GM12892 (cell line): ENCODE results near the gene CNTFR.

Experiments
- DNase-seq: peaks from one replicate; pipeline ENCODE4 v3.0.0; 2011; ENCODE audit not compliant: insufficient read length
- FAIRE-seq: peaks from 2 replicates; lab custom pipeline; 2011; peaks lifted over from hg19 to GRCh38; lab: Jason Lieb, UNC
- POLR2A ChIP-seq: IDR thresholded peaks from 2 replicates; pipeline ENCODE4 v1.6.1; 2011; ENCODE audit warnings: low read depth, low read length, control low read depth
- POLR2AphosphoS5 ChIP-seq: IDR thresholded peaks from 2 replicates; pipeline ENCODE4 v1.6.1; 2011; ENCODE audit warnings: low read depth, low read length, control low read depth
- TAF1 ChIP-seq: IDR thresholded peaks from 2 replicates; pipeline ENCODE4 v1.6.1; 2011; ENCODE audit warnings: low read depth, mild to moderate bottlenecking, control low read depth, low read length, borderline replicate concordance

The CNTFR gene

DNA sequence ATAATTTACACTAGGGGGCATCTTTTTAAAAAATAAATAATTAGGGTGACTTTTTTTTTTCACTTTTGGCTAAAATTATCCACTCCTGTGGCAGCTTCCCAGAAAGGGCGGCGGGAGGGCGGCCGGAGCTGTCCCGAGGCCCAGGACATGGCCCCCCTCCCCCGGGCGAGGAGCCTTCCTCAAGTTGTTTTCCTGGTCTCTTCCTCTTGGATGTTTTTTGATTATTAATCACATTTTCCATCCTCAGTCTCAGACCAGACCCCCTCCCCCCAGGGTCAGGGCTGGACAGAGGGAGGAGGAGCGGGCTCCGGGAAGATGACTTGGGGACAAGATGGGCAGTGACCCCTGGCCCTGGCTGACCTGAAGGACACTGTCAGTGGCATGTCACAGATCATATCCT lies 4.7 kb upstream of the CNTFR start:
- DNase-seq = no peak
- TF ChIP-seq POLR2A = no peak
- TF ChIP-seq TAF1 = no peak
- no peak for TF ChIP-seq POLR2AphosphoS5
- FAIRE-seq = no peak

DNA sequence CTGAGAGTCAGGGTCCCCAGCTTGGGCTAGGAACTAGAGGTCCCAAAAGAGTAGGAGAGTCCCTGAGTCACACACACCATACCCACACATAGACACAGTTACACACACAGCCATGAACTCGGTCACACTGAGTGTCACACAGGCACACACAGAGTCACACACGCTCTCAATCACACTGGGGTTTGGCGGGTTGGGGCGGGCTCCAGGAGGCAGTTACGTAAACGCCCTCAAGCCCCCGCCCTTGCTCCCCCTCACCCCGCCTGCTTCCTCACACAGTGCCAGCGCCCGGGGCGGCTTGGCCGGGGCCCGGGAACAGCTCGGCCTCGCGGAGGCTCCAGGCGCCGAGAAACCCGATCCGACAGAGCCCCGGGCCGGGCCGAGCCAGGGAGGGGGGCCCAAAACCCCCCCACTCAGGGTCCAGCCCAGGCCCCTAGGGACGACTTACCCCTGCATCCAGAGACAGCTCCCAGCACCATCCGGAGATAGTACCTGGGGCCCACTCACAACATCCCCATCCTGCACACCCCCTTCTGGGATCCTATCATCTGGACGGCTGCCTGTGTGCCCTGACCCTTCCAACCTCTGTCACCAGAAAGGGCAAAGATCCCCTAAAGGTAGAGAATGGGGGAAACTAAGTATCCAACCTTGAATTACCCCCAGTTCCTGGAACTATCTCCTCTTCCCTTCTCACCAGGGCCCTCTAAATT lies 3.5 kb upstream of the CNTFR start:
- FAIRE-seq (no peak), DNase-seq (no peak)
- no peak for TF ChIP-seq POLR2A
- no peak for TF ChIP-seq TAF1
- TF ChIP-seq POLR2AphosphoS5 = no peak

DNA sequence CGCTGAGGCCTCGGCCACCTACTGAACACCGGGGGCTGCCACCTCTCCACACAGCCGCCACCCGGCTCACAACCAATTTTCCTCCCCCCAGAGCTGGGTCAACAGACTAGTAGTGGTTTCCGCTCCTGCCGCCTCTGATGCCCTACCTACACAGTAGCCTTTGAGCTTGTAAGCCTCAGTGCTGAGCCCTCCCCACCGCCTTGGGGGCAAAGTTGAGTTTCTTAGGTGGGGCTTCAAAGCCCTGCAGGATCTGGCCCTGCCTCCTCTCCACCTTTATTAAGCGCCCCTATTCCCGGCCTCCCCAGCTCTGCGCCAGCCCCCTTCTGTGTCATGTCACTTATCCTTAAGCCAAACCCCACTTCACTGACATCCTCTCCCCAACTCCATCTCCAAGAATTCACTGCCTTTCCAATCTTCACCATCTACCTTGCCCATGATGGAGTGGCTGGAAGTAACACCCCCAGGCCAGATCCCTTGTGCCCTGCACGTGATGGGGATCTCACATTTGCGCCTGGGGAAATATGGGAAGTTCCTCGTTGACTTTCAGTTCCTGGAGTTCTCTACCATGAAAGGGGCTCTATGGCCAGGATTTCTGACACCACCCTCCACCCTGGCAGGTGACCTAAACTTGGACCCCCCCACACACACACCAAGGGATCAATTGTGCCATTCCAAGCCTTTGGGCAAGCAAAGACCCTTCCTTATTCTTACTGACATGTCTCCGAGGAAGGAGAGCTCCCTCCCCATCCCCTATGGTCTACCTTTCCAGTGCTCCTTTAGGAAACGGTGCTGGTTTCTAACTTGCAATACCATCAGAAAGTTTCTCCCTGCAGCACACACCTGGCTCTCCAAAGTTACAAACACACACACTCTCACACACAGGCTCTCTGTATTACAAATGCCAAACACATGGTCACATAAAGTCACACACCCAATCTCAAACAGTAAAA lies 2.7 kb upstream of the CNTFR start:
- FAIRE-seq = no peak
- DNase-seq = no peak
- TF ChIP-seq POLR2A = no peak
- no peak for TF ChIP-seq POLR2AphosphoS5
- TF ChIP-seq TAF1 = no peak

DNA sequence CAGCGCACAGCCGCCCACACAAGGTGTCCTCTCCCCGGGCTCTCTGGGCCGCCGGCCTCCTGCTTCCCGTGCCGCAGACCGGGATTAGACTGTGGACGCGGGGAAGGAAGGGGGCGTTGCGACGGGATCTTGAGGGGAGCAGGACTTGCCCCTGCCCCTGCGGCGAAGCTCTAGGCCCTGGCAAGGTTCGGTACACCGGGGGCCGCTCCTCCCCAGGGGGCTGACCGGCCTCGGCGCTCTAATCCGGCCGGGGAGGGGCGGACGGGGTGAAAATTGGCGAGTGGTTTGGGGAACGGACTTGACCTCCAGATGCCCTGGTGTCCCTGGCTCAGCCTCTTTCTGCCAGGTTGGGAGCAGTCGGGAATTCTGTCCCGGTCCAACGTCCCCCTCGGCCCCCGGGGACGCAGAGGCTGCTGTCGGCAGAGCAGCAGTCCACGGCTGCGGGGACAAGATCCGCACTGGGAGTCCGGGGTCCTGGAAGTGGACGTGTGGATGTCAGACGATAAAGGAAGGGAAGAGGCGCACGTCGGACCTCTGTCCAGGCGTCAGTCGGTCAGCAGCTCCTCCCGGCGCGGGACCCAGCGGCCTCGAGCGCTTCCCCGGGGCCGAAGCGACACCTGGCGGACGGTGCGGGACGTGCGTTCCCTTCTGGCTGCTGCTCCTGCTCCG lies 1.9 kb upstream of the CNTFR start:
- peak; percentile 95 for DNase-seq
- no peak for TF ChIP-seq POLR2A
- no peak for TF ChIP-seq POLR2AphosphoS5
- no peak for TF ChIP-seq TAF1
- peak; percentile 88 for FAIRE-seq

DNA sequence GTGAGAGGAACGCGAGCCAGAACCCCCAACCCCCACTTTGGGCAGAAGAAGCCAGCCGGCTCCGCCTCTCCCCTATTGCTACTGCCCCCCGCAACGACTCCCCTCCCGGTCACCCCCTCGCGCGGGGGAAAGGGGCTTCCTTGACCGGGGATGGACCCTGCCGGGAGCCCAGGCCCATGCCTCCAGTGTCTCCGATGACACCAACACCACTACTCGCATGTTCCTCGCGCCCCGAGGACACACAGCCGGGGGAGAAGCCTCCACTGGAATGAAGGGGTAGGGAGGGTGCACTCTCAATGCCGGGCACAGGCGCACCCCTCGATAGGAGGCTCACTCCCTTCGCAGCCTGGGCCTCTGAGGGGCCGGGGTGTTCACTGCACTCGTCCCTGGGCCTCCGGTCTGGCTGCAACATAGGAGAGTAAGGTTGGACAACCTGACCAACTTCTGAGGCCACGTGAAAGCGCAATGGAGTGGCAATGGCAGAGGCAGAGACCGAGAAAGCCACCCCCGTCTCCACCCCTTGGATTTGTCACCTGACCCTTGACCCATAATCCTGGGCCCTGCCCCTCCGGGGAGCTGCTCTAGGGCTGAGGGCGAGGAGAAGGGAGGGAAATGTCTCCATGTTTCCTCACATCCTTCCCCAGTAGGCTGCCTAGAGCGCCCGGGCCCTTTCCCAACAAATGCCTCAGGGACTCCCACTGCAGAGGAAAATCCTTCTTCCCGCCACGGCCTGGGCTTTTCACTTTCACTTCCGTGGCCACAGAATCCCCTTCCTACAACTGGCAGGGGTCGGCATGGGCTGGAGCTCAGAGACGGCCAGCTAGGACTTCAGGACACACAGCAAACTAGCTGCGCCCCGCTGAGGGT lies 1.1 kb upstream of the CNTFR start:
- DNase-seq (no peak), FAIRE-seq (no peak)
- no peak for TF ChIP-seq POLR2AphosphoS5
- no peak for TF ChIP-seq TAF1
- TF ChIP-seq POLR2A = no peak

DNA sequence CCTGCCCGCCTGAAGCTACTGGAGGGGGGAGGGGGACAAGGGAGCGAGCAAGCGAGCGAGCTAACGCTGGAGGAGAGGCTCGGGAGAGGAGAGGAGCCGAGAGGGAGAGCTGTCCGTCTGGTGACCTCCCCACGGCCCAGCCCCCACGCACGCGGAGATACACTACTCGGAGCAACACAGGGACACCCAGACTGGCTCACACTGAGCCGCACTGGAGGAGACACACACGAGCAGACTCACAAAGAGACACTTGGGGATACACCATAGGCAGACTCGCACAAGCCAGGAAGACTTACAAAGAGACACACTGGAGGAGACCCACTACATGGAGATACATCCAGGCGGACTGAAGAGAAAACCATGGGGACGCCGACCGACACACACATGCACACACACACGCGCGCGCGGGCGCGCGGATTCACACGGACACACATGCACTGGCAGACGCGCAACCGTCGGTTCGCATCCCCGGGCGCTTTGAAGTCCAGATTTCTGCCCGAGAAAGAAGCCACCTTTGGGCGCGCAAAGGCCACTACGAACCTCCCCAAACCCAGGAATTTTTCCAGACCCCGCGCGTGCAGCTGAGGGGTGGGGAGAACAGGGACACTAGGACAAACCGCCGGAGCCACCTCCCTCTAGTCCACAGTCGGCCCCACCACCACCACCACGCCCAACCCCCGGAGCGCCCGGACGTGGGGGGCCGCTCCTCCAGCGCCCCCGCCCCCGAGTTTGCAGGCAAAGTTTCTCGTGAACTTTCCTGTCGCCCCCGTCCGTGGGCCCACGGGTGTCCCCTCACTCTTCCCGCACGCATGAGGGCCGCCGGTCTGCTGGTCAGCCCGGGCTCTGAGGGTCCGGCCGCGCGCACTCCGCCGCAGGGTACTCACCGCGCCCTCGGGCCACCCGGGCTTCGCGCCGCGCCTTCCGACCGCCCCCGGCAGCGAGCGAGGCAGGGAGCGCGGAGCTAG lies 571 bp downstream of the CNTFR start:
- DNase-seq (no peak), FAIRE-seq (no peak)

DNA sequence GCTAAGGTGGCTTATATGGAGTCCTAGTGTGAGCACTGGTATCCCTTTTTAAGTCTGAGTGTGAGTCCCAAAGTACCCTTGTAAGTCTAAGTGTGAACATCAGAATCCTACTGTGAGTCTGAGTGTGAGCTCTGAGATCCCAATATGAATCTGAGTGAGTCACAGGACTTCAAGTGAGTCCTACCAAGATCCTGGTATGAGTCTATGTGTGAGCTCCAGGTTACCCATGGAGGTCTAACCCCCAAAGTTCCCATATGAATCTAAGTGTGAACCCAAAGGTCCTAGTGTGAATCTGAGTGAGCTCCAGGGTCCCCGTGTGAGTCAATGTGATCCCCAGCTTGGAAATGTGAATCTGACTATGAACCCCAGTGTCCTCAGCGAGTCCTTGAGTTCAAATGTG lies 2.3 kb downstream of the CNTFR start:
- FAIRE-seq (no peak), DNase-seq (no peak)
- TF ChIP-seq POLR2A (no peak), TAF1 (no peak), POLR2AphosphoS5 (no peak)

More for the DNA sequence above, 571 bp downstream of the CNTFR start:
- no peak for TF ChIP-seq POLR2A
- TF ChIP-seq POLR2AphosphoS5 = no peak
- TF ChIP-seq TAF1 = no peak

DNA sequence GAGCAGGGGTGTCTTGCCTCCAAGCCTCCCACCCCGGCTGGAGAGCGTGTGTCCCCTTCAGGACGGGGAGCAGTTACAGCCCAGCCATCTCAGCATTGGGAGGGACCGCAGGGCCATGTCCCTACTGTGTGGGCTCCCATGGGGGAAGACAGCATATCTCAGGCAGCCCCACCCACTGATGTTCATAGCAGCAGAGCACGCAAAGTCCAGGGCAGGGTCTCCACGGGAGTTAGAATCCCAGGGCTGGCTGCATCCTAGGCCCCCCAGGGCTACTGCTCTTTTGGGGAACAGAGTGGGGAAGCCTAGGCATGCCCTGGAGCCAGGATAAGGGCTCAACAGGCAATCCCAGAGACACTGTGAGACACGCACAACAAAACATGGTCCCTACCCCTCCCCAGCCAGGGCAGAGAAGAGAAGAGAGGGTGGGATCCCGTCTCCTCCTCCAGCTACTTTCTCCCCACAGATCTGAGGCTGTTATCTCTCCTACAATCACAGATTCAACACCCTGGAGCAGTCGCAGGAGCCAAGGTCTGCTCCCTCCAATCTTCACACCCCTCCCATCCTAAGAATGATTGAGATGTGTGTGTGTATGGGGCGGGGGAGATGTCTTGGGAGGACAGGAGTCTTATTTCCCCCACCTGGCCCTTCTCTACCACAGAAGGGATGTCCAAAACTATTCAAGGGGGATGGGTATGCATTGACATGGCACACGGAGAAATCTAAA lies 3.4 kb downstream of the CNTFR start:
- no peak for FAIRE-seq
- TF ChIP-seq TAF1 (no peak), POLR2AphosphoS5 (no peak)
- no peak for DNase-seq

DNA sequence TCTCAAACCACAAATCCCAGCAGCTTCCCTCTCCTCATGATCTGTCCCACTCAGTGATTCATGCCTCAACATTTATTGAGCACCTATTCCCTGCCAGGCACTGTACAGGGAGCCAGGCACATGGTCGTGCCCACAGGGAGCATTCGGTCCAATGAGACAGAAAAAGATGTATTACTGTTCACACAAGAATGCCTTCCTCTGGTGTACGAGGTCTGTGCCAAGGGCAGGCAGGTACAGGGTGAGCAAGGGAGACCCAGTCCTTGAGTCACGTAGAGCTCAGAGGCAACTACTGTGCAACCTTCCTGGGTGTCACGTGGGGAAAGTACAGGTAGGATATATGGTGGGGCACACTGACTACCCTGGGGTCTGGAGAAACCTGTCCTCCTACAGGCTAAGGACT lies 4.6 kb downstream of the CNTFR start:
- FAIRE-seq = no peak
- no peak for TF ChIP-seq POLR2AphosphoS5
- TF ChIP-seq POLR2A = no peak
- TF ChIP-seq TAF1 = no peak
- DNase-seq = no peak
